GM21528 (cell line): ENCODE data around the gene SYNGR3.
"Not testable (repeated sequence)": the region's sequence is repeated elsewhere in the genome, so short reads cannot be mapped to it uniquely, and the experiment has no call there.

Experiments used
- ATAC-seq: cut with Tn5 transposase; IDR thresholded peaks from one replicate; pipeline ENCODE4 v1.9.1; 2021; ENCODE audit warnings: mild to moderate bottlenecking, moderate library complexity; ENCODE audit not compliant: unreplicated experiment, low FRiP score

SYNGR3 gene, protein sequence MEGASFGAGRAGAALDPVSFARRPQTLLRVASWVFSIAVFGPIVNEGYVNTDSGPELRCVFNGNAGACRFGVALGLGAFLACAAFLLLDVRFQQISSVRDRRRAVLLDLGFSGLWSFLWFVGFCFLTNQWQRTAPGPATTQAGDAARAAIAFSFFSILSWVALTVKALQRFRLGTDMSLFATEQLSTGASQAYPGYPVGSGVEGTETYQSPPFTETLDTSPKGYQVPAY

DNA sequence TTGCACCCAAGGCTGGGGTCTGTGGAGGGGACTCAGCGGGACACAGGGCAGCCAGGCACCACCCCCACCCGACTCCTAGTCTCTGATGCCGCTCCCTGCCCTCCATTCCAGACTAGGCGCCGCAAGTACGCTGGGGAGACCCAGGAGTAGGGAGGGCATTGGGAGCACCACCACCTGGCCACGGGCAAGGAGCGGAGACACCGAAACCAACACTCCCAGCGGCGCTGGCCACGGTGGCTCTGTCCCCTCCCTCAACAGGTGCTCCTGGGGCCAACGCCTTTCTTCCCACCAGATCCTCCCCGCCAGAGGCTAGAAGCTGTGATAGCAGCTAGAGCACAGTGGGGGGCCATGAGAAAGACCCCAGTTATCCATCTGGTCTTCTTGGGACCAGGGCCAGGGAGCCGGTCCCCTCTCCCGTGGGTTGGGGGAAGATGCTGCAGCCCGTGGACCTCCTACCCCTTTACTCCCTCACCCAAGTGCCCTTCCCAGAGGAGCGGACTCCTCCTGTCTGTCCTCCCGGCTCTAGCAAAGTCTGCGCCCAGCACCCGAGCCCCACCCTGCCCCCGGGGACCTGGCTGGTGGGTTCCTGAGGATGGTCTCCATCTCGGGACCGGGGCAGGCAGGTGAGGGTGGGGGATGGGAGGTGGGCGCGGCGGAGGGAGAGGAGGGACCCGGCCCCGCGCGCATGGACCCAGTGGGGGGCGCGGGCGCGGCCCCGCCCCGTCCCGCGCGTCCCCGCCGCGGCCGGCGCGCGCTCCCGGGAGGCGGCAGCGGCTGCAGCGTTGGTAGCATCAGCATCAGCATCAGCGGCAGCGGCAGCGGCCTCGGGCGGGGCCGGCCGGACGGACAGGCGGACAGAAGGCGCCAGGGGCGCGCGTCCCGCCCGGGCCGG, at the start of gene SYNGR3:
SYNGR3 (plus strand) TSS at position 762 of the 892 bp plus-strand sequence. CDS start 133 bp downstream, outside the sequence.
- ATAC-seq: no peak

DNA sequence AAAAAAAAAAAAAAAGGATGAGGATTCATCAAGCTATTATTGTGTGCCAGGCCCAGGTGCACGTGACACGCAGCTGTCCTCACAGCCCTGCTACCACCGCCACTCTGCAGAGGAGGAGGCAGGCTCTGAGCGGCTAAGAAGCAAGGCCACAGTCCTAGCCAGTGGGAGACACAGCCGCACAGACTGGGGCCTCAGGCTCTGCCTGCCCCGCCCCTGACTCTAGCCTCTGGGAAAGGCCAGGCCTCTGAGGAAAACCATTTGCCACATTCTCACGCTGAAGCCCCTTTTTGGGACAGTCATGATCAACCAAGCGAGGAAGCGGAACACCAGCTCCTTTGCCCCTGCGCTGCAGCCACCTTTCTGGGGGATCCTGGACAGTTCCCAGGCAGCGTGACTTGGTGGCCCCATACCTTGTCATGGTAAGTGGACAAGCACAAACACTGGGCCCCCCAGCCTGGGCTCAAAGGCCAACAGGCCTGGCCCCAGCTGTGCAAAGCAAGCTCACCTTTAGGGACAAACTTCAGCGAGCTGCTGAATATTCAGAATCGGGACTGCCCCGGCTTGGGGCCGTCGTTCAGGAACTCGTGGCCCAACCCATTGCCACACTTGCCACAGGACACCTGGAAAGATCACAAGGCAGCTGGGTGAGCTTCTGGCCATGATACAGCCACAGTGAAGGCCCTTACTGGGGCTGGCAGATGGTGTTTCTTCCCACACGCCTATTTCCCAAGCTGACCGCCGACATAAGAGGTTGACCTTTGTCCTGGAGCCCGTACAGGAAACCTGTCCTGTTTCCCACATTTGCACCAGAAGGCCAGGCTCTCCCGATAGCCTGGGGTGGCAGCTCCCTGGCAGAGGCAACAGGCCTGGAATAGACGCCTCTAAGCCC, 49.3 kb upstream of the SYNGR3 start:
- ATAC-seq: no peak

DNA sequence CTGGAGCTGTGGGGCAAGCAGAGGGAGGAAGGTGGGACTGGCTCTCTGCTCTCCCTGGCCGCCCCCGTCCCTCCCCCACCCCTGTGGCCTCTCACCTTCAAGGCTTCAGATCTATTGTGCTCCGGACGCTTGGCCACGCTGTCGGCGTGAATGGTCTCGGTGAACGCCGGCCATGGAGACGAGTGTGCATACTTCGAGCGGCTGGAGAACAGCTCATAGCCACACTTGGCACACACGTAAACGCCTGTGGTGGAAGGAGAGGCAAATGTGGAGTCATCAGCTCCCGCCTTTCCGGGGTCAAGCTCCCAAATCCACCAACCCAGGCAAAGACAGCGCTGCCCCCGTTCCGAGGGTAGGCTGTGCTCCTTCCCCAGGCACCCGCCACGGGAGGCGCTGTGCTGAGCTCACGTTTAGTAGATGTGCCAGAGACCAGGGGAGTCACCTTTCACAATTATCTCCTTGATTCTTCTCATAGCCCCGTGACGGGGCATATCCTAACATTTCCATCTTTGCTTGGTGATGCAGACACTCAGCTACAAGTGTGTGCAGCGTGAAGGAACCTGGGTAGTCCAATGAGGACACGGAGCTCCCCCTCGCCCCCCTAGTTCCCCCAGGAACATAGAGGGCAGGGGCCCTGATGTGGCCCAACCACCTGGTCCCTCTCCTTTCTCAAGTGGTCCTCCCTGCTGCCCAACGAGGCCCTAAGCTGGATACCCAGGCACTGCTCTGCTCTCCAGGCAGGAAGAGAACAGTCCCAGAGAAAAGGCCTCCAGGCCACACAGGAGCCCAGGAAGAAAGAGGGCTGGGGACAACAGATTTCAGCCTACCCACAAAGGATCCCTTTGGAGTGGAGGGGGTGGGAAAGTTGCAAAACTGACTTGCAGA, 48.4 kb upstream of the SYNGR3 start:
- no peak for ATAC-seq

DNA sequence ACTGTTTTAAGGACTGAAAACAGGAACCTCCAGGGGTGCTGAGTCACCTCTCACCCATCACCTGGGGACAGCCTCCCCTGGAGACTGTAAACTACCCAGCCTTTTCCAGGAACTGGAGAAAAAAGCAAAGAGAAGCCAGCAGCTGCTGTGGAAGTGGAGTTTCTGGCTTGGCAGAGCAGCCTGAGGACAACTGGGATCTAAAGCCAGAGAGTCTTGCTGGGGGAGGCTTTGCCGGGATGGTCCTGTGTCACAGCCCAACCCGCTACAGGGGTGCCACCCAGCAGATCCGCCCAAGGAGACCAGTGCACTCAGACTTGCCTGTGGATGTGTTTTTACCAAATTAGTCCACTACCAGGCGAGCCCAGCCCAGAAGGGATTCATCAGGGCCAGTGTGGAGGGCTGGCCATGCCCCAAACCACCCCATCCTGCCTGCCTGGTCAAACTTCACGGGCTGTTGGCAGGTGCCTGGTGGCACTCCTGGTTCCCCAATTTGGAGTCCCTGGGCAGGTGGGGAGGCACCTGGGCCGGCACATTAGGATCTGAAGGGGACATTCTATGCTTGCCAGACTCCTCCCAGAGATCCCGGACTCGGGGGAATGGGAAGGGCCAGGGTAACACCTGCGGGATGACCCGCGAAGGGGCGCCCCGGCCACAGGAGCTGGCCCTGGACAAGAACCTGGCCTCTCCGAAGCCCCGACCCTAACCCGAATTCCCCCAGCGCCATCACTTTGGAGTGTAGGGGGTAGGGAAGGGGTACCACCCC, 47.5 kb upstream of the SYNGR3 start:
- ATAC-seq: no peak

DNA sequence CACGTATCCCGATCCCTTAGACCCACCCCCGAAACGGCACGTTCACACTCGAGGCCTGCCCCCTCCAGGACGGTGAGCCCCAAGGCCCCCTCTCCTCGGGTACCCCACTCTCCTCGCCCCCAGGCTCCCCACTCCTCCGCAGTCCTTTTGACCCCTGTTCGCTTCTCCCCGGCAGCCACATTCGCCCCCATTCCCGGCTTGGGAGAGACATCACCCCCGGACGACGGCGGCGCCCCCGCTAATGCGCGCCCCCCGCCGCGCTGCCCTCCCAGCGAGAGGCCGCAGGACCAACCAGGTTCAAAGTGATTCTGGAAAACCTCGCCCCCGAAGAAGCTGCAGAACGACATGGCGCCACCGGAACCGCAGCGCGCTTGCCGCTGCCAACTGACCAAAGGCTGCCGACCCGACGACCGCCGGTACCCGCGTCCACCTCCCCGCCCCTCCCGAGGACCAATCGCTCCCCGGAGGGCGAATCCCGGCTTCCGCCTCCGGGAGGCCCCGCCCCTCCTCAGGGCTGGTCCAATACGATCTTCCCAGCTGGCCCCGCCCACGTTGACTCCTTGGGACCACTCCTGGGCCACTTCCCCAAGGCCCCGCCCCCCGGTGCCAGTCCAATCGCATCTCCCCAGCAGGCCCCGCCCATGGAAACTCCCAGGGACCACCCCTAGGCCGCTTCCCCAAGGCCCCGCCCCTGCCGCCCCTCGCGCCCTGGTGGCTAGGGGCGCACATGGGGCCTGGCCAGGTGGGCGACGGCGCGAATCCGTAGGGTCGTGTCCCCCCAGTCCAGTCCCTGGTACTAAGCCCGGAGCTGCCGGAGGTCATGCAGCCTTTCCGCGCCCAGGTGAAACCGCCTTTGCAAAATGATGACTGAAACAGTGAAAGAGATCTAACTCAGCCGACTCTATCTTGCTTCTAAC, 46.7 kb upstream of the SYNGR3 start, which contains the start of gene MSRB1:
MSRB1 (minus strand) TSS at position 390 of the 917 bp plus-strand sequence; CDS start at position 347, 43 bp downstream.
- ATAC-seq: peak; percentile 89

DNA sequence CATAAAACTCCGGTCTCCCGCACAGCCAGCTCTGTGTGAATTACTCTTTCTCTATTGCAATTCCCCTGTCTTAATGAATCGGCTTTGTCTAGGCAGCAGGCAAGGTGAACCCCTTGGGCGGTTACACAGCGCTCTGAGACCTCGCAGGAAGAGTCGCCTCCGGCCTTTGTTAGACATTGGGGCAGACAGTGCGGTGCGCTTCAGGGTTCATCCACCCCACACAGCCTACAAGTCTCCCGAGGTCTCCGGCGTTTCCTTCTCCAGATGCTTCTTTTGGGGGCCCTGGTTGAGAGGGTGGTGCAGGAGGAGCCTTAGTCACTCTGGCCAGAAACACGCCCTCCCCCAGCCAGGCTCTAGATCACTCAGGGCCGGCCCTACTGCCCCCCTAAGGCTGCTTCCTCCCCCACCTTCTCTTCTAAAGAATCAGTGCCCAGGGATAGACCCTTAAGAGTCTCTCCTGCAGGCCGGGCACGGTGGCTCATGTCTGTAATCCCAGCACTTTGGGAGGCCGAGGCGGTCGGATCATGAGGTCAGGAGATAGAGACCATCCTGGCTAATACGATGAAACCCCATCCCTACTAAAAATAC, 45.1 kb upstream of the SYNGR3 start:
- ATAC-seq: no peak

DNA sequence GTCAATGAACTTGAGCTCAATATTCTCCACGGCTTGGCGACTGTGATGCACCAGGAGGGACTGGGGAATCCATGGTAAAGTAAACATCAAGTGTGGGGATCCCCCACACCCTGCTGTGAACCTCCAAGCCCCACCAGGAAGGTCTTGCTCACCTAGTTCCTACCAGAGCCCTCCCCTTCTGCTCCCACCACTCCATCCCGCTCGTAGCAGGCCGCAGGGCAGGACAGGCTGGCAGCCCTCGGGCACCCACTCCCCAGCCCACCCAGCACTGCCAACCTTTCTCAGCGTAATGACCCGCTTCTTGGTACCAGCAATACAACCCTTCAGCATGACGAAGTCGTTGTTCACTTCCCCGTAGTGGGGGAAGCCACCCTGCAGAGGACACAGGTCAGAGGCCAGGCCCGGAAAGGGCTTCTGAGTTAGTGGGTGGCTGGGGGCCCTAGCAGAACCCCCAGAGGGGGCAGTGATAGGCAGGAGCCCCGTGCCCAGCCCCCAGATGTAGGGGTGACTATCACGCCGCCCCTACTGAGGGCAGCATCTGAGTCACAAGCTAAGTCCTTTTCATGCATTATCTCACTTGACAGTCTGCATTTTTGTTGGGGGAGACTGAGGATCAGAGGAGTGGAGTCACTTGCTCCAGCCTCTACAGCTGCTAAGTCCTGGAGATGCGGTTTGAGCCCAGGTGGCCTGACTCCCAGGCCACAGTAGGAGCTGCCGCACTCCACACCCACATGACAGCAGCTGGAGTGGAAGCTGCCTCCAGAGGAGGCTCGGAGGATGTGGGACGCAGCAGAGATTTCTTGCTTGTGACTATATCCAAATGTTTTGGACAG, 44.0 kb upstream of the SYNGR3 start:
- no peak for ATAC-seq

DNA sequence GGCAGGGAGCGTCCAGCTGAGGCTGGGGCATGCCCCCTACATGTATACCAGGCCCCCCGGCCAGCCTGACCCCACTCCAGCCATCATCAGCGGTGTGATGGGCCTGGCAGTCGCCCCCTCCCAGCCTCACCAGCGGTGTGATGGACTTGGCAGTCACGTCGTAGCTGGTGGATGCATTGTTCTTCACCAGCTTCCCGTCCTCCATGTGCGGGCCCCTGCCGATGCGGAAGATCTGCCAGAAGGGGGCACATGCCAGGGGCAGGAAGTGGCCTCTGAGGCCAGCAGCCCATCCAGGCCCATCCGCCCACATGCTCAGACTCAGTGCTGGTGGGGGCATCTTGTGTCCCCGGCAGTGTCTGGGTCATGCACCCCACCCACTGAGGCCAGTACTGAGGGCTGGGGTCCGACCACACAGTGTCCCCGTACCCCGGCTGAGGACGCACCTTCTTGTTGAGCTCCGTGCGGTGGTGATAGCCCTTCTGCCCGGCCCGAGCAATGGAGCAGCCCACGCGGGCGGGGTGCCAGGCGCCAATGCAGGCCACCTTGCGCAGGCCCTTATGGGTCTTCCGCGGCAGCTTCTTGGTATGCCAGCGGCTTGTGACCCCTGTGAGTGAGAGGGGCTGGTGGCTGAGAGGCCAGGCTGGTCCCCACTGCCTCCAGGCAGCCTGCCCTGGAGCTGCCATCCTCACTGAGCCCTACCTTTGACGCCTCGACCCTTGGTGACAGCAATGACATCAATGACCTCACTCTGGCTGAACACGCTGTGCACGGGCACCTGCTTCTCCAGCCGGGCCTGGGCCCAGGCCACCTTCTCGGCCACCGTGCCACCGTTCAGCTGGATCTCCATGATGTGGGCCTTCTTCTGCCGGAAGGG, 43.0 kb upstream of the SYNGR3 start:
- ATAC-seq: no peak

DNA sequence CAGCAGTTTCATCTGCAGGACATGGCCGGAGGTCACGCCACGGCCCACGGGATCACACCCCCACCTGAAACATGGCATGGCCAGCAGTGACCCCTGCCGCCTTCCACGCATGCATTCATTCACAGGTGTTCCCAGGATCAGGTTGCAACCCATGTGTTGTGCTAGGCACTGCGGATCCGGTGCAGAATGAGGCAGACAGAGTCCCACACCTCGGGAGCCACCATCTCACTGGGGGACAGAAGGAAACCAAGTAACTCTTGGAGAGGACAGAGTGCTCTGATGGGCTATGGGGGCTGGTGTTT, 42.5 kb upstream of the SYNGR3 start:
- no peak for ATAC-seq

DNA sequence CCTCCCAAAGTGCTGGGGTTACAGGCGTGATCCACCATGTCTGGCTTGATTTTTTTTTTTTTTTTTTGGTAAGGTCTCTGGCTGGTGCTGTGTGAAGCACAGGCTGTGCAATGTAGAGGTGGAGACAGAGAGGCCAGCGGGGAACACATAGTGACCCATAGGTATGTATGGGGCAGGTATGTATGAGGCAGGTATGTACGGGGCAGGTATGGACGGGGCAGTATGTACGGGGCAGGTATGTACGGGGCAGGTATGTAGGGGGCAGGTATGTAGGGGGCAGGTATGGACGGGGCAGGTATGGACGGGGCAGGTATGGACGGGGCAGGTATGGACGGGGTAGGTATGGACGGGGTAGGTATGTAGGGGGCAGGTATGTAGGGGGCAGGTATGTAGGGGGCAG, 40.3 kb upstream of the SYNGR3 start:
- ATAC-seq: no peak

DNA sequence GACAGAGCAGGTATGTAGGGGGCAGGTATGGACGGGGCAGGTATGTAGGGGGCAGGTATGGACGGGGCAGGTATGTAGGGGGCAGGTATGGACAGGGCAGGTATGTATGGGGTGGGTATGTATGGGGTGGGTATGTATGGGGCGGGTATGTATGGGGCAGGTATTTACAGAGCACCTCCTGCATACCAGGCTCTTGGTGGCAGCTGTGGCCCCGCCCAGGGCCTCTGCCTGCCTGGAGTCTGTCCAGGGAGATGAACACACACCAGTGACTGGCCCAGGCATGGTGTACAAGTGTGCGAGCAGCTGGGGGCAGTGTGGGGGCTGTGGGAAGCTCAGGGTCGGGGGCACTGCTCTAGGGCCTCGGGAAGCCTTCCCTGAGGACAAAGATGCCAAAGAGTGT, 39.7 kb upstream of the SYNGR3 start:
- ATAC-seq: no peak

DNA sequence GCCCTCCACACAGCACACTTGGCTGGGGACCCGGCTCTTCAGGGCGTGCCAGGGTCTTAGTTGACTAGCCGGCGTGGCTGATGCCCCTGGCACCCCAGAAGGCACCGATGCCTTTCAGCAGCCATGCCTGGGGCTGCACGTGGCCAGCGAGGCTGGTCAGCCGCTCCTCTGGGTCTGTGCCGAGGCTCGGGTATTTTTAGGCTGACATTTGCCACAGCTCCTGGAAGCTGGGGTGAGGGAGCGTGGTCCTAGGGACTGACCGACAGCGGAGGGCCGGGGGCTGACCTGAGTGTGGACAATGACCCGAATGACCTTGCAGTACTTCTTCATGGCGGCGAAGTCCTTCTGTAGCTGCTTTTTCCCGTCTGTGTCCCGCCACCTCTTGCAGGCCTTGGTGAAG, 39.2 kb upstream of the SYNGR3 start:
- ATAC-seq: no peak

DNA sequence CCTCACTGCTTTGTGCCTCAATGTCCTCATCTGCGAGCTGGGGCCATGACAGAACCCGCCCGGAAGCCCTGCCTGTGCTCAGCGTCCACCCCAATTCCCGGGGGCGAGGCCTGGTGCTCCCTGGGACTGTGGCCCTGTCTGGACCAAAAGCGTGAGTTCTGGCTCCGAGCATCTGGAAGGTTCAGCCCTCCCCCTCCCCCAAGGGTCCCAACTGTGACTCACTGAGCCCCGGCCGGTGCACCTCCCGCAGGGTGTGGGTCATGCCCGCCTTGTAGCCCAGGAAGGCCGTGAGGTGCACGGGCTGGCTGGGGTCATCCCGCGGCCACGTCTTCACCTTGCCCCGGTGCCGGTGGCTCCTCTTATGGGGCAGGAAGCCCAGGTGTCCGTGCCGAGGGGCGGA, 36.0 kb upstream of the SYNGR3 start:
- no peak for ATAC-seq

DNA sequence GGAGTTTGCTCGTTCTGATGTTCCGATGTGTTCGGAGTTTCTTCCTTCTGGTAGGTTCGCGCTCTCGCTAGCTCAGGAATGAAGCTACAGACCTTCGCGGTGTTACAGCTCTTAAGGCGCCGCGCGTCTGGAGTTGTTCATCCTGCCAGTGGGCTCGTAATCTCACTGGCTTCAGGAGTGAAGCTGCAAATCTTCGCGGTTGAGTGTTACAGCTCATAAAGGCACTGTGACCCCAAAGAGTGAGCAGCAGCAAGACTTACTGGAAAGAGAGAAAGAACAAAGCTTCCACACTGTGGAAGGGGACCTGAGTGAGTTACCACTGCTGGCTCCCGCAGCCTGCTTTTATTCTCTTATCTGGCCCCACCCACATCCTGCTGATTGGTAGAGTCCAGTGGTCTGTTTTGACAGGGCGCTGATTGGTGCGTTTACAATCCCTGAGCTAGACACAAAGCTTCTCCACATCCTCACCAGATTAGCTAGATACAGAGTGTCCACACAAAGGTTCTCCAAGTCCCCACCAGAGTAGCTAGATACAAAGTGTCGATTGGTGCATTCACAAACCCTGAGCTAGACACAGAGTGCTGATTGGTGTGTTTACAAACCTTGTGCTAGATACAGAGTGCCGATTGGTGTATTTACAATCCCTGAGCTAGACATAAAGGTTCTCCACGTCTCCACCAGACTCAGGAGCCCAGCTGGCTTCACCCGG, 32.2 kb upstream of the SYNGR3 start:
- not testable (repeated sequence) for ATAC-seq

DNA sequence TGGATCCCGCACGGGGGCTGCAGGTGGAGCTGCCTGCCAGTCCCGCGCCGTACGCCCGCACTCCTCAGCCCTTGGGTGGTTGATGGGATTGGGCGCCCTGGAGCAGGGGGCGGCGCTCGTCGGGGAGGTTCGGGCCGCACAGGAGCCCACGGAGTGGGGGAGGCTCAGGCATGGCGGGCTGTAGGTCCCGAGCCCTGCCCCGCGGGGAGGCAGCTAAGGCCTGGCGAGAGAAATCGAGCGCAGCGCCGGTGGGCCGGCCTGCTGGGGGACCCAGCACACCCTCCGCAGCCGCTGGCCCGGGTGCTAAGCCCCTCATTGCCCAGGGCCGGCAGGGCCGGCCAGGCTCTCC, 31.7 kb upstream of the SYNGR3 start:
- not testable (repeated sequence) for ATAC-seq
